Measurements from ENCODE around the gene NT5DC1.

The NT5DC1 gene

DNA sequence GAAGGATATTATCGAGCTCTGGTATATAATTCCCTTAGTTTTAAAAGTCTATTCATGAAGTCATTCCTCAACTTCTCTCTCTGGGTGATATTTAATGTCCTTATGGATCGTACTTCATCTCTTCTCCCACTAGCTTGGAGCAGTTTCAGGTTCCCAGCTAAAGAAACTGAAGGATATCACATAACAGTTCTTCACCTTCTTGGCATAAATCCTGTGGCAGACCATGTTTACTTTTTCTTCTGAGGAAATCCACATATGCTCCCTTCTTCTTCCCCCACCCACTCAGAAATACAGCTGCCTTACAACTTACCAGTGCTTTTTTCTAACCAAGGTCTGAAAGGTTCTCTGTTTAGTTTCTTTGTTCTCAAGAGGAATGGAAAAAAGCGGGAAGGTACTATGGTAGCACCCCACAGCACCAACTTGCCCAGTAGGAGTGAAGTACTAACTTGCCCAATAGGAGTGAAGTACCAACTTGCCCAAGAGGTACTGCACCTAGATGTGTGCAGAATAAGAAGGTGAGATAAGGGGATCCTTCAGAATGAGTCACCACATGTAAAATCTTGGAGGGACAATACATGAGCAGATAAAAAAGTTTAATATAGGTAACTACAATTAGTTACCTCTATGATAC lies 100.1 kb downstream of the NT5DC1 start:
- DNase-seq = no peak

DNA sequence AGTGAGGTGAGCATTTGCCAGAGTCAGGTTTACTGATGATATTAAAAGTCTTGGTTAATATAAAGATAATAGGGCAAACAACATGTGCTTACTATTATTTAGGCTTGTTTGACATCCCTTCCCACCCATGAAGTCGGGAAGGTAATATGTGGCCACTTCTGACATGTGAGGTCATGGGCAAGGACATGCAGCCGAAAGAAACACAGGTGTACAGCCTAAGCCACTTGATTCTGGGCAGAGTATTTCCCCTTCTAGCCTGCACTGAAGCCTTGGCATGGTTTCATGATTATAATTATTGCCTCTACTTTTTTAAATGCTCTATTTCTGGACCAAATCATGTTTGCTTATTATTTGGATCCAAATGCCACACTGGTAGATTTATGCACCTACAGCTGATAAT lies 100.9 kb downstream of the NT5DC1 start:
- DNase-seq = no peak

DNA sequence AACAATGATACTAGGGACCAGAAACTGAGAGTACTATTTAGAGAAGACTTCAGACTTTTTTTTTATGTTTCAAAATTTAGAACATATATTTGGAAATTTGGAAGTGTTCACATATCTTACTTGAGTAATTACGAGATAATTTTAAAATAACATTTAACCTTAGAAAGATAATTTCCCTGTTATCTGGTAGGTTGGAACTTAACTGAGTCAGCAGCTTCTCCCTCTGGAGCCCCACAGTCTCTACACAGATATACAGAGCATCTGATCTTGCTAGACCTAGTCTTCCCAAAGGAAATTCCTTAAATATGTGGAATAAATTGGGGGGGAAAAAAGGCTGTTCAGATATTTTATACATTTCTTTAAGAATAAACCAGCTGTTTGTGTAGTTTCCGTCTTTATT lies 104.6 kb downstream of the NT5DC1 start:
- DNase-seq = no peak

DNA sequence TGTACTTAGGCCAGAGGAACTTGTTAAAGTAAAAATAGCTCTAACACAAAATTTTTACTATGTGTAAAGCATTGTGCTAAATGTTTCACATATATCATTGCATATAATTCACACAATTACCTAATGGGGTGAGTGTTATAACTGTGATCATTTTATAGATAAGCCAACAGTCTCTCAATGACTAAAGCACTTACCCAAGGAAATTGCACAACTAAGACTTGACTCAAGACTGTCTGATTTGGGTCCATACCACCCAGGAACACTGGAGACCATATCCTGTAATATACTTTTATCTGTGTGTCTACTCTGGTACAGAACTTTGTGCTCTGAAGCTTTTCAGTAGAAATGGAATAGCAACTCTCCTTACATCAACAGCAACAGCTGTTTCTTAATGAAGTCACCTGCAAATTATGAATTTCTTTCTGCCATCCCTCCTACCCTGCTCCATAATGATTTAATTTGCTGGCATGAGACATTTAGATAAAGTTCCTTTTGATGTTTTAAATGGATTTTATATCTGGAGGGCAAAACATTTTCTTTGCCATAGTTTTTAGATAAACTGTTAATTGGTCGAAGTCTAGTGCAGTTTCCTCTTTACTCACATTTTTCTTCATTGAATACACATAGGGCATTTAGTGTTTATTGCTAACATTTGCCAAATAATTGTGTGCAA lies 105.7 kb downstream of the NT5DC1 start:
- no peak for DNase-seq

DNA sequence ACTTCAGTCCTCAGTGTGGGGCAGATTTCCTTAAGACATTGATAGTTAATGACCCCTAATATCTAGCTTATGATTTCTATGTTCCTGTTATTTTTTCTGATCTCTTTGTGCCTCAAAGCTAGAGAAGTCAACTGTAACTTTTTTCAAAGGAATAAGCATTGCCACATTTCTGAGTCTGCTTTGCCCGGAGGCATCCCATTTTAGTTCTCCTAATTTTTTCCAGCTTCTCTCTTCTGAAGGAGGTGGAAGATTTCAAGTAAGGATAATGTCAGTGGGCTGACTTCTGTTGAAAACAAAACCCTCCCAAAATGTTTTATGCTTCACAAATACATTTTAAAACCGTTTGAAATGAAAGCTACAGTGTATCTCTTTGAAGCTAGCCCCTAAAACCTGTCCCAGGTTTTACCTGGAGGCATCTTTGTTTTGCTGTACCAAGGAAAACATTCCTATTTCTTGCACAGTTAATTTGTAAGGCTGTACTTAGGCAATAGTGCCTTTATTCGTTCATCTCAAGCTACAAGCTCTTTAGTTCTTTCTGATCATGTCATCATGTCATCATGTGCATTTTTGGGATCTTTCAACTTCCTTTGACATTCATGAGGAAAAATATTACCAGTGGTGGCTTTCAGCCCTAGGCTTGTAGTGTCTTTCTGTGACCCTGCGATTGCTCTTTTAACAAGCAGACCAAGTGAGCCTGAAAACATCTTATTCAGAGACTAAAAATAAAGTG lies 107.6 kb downstream of the NT5DC1 start:
- no peak for DNase-seq

DNA sequence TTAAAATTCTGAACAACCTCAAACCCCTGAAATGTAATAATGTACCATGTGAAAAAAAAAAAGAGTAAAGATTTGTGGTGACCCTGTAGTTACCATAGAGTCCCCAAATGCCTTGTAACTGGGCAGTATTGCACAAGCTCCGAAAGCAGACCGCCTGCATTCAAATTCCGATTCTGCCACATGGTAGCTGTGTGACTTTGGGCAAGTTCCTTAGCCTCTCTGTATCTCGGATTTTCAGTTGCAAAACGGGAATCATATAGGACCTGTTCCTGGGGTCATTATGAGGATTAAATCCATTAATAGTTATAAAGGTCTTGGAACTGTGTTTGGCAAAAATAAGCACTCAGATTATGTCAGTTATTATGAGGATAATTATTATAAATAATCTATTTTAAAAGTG lies 109.7 kb downstream of the NT5DC1 start:
- no peak for DNase-seq

DNA sequence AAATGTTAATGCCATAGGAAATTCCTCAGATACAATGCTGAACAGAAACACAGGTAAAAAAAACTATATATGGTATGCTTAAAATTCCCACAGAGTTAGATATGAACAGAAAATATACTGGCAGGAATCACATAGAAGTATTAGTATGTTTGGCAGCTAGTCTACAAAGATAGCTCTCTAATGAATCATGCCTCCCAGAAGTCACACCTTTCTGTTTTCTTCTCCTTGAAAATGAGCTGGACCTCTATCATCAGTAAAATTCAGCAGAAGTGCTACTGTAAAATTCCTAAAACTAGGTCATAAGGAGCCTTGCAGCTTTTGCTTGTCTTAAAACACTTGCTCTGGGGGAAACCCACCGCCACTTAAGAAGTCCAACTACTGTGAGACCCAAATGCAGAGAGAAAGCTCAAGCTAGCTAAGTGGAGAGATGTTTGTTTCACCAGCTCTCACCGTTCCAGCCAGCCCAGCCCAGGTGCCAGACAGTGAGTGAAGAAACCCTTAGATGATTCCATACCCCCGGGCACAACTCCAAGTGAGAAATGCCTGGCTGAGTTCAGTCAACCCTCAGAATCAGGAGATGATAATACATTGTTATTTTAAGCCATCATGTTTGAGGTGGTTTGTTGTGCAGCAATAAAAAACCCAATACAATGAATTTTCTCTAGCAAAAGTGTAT lies 110.2 kb downstream of the NT5DC1 start:
- DNase-seq = no peak

DNA sequence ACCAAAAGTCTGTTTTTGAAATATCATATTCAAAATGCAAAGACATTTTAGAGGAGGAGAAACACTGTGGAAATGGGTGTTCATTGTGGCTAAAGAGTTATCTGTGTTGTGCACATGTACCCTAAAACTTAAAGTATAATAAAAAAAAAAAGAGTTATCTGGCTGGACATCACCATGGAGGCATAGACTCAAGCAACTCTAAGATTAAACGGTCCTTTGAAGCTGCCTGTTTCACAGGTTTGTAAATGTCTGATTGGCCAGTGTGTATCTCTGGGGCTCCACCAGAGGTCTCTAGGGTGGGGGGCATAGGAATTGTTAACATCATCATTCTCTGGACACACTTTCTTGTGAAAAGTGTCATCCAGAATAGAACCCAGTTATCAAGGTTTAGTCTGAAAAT lies 114.0 kb downstream of the NT5DC1 start:
- no peak for DNase-seq

DNA sequence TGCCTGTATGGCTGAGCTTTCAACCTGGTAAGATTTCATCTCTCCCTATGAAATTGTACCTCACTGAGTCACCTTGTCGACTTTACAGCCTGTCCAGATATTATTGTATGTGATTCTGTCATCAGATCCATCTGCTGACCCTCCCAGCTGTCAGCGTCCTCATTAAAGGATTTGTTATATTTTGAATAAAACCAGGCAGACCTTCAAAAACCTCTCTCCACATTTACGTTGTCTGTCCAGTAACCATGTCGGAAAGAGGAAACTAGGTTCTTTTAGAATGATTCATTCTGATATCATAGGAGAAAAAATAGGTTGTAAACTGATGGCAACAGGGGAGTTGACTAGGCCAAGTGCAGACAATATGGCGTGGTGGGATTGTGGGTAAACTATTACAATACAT lies 114.8 kb downstream of the NT5DC1 start:
- no peak for DNase-seq

DNA sequence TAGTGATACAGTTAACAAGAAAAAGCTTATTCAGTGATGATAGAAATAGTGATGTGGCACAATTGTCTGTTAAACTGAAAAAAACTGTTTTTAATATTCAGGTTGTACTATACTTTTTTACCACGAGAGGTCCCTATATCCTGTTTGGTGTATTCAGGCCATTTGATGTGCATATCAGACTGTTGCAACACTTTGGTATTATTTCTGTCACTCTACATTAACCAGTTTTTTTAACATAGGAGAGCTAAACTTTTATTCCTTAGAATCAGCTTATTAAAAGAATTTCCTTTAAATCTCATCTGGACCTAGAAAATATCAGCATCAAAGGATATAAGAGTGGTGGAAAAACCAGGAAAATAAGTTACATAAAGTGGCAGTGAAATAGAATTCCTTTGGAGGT lies 116.4 kb downstream of the NT5DC1 start:
- DNase-seq = peak; percentile 2

DNA sequence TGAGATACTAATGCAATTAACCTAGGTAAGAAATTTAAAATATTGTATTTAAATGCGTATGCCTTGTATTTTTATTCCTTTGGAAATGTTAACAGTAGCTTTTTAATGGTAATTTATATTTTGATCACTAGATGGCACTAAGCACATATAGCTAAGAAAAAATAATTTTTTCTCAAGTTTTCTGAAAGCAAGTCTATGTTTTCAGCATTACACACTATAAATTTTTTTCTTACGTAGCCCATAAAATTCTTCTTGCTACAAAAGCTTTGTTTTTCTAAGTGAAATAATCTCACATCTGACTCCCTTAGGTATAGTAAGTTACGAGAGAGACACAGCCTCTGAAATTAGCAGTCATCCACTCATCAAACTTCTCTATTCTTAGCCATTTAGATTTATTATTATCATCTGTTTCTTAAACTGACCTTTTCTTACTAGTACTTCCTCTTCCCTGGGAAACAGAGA lies 117.5 kb downstream of the NT5DC1 start:
- DNase-seq = peak; percentile 15

DNA sequence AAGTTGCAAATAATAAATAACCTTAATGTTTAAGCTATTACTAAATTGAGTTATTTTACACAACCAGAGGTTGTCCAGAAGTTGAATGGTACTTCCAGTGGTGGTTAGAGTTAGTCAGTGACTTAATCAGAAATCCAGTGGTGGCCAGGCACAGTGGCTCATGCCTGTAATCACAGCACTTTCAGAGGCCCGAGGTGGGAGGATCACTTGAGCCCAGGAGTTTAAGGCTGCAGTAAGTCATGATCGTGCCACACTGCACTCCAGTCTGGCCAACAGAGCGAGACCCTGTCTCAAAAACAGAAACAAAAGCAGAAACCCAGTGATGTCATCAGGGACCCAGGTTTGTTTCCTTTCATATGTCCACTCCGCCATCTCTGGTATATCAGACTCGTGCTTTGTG lies 118.2 kb downstream of the NT5DC1 start:
- no peak for DNase-seq

DNA sequence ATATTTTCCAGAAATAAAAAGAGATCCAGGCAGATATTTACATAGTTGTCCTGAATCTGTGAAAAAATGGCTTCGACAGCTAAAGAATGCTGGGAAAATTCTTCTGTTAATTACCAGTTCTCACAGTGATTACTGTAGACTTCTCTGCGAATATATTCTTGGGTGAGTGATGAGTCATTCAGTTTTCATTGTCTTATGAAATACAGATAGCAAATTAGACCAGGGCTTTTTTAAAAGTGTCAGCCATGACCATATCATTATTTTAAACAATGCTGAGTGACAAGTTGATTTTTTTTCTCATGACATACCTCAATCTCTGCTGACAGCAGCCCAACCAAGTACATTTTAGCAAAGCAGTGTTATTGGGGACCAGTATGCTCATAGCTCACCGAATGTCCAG lies 120.4 kb downstream of the NT5DC1 start:
- no peak for DNase-seq

DNA sequence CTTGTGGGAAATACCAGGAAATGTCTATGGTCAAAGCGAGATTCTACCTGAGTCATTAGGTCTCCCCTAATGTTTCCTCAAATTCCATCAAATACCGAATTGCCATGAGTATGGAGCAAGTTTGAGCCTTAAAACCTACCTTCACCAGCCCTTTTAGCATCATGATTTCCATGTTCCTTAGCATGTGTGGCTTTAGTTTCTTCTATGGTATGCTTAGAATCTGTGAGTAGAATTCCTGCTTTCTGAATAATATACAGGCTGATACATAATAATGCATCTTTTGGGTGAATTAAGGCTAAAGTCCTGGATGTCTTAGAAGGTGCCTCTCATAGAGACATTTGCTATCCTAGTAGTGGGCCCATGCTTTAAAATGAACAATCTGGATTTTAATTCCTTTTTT lies 121.3 kb downstream of the NT5DC1 start:
- DNase-seq = no peak

DNA sequence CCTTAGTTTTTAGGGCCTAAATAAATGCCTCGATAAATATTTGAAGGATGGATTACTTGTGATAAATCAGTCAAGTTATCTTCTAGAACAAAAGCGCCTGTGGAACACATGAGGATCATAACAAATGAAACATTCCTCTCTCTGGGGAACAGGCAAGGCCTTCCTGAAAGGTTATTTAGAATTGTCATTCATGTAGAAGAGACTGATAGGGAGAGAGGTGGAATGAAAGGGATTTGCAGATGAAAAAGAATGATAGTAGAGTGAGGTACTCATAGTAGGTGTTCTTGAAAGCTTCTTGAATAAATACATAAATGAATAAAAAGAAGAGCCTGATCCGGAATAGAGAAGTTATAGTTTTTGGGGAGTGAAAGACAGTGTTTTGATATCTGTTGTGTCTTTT lies 122.7 kb downstream of the NT5DC1 start:
- no peak for DNase-seq

DNA sequence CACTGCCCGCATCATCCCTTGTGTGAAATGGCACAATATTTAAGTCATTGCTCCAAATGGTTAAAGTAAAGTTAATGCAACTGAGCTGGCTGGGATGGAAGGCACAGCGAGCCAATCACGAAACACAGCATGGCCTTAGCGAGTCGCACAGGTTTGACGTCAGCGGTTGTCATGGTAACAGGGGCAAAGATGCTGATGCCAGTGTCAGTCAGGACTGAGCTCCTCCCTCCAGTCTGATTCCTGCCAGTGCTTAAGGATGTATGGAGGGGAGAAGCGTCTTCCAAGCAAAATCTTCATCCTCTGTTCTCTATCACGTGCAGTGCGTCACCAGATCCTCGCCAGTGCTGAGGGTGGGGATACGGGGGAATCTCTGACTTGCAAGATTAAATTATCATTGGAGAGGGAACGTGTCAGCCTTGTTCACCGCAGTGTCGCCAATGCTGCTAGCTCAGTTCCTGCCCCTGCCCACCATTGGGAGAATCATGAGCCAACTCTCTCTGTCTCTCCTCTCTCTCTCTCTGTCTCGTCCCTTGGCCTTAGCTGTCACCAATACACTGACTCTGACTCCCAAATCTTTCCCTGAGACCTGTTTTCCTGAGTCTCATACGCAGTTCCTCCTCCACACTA lies 128.7 kb downstream of the NT5DC1 start:
- DNase-seq = no peak

DNA sequence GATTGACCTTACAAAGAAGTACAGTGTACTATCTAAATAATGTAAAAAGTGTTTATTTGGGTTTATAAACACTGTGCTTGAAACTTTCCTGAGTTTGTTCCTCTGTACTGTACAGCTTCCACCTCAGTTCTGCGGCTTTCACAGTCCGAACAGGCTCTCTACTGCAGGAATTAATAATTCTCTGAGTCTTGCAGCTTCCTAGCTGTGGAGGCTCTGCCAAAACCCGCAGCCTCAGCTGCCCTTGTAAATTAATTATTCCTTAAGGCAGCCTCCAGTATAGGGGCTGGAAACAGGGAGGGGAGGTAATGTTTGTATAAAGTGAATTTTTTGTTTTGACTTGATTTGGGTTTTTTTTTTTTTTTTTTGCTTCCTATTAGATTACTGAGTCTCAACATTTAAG lies 134.0 kb downstream of the NT5DC1 start:
- no peak for DNase-seq

DNA sequence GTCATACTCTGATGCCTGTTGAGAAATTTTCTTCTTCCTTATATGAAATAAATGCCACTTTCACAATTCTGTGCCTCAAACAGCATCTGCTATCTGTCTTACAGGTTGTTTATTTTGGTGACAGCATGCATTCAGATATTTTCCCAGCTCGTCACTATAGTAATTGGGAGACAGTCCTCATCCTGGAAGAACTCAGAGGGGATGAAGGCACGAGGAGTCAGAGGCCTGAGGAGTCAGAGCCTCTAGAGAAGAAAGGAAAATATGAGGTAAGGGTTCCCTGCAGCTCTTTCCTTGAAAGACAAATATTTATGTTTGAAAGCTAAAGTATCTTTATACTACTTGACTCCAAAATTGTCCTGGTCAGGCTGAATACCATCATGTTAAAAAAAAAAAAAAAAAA lies 137.4 kb downstream of the NT5DC1 start:
- DNase-seq = no peak

DNA sequence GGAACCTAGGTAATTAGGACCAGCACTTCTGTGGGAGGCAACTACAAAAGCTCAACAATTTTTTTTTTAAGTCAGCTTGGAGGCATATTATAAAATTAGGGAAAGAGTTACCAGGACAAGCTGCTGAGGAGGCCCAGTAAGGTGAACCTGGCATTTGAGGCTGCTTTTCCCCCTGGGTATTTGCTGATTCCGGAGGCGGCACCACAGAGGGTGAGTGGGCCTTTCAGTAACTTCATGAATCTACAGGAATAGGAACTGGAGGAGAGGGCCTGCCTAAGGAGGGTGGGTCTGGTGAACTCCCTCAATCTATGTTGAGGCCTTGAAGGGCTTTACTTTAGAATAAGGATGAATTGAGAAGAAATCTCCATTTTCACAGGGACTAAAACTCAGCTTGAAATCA lies 138.6 kb downstream of the NT5DC1 start:
- DNase-seq = no peak

DNA sequence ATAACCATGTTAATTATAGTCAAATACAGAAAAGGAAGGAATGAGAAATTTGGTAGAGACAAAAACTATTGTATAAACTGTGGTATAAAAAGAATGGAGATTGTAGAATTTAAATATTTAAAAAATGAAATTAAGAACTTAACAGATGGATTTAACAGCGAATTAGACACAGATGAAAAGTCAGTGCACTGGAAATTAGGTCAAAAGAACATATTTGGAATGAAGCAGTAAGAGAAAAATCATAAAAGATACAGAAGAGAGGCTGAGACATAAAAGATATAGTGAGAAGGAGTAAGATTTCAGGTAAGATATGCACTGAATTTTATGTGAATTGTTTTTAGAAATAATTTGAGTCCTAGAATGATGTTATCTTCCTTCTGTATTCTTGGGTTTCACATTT lies 139.2 kb downstream of the NT5DC1 start:
- no peak for DNase-seq

DNA sequence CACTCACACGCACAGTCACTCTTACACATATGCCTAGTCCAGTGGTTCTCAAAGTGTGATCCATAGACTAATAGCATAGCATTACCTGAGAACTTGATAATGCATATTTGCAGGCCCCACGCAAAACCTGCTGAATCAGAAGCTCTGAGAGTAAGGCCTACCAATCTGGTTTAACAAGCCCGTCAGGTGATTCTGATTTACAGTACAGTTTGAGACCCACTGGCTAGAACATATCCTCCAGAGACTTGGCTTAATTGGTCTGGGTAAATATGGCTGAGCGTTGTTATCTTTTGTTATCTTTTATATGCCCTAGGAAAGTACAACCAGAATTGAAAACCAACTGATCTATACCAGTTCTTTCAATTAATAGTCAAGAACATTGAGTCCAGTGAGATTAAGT lies 143.6 kb downstream of the NT5DC1 start:
- no peak for DNase-seq

DNA sequence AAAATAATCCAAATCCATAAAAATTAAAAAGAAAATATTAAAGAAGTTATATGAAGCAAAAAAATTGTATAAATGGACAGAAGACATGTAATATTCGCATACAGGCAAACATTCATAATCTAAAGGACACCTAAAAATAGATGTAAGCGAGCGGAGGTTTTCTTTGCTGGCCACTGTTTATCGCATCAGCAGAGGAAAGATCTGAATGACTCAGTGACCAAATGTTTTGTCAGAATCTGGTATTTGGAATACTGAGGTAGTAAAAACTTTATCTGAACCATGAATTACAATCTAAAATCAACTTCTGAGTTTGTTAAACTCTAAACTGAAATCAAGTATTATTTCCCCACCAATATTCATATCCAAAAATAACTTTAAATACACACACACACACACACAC lies 145.4 kb downstream of the NT5DC1 start:
- DNase-seq = no peak

DNA sequence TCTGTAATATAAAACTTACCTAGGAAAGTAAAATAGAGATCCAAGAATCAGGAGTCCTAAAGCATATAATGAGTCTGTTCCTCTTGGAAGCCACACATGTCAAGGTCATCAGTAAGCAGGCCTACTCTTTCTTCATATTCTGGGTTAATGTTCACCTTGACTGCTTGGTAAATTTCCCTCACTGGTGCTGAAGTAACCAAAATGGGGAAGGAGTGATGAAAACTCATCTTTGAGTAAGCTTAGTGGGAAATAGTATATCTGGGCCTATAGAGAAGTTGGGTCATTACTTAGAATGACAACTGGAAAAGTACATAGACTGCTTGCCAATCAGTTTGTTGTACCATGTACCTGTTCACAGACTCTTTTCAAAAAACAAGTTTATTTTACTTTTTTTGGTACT lies 146.6 kb downstream of the NT5DC1 start:
- DNase-seq = no peak

Data from NCI-H510A treated with DMSO at 0.1 percent for 48 hours (cell line).